Immature natural killer cell (primary cell): Measurements from ENCODE around the gene COX4I2. TPM values are rescaled to one million over a fixed set of nuclear protein-coding genes. Genes with fewer than 3 reads are reported as not detected.

Experiments used
- DNase-seq, 3 donors: peaks; one replicate each; pipeline ENCODE4 v3.0.0; 2022; ENCODE audit warnings: mixed read lengths in 1 of 3
- H3K27ac Mint-ChIP-seq, 6 donors: one replicate each; pipeline ENCODE4 v1.8.0; 2020; ENCODE audit warnings: mixed read lengths in 6 of 6, mild to moderate bottlenecking in 5 of 6, inconsistent platforms in 4 of 6, moderate library complexity in 3 of 6
- H3K27me3 Mint-ChIP-seq, 3 donors: one replicate each; pipeline ENCODE4 v1.8.0; 2020 to 2021; ENCODE audit warnings: low read depth in 3 of 3, mild to moderate bottlenecking in 3 of 3, mixed read lengths in 3 of 3, moderate library complexity in 3 of 3, inconsistent platforms in 1 of 3
- H3K36me3 Mint-ChIP-seq, 3 donors: one replicate each; pipeline ENCODE4 v1.8.0; 2020; ENCODE audit warnings: mixed read lengths in 3 of 3, inconsistent platforms in 2 of 3, mild to moderate bottlenecking in 2 of 3
- H3K4me1 Mint-ChIP-seq, 2 donors: one replicate each; pipeline ENCODE4 v1.8.0; 2020; ENCODE audit warnings: inconsistent platforms in 2 of 2, mild to moderate bottlenecking in 2 of 2, mixed read lengths in 2 of 2, moderate library complexity in 1 of 2
- H3K4me3 Mint-ChIP-seq, 5 donors: one replicate each; pipeline ENCODE4 v1.8.0; 2020; ENCODE audit warnings: mild to moderate bottlenecking in 5 of 5, mixed read lengths in 5 of 5, inconsistent platforms in 3 of 5, moderate library complexity in 3 of 5
- H3K9me3 Mint-ChIP-seq, 6 donors: one replicate each; pipeline ENCODE4 v1.8.0; 2020; ENCODE audit warnings: mild to moderate bottlenecking in 6 of 6, mixed read lengths in 6 of 6, inconsistent platforms in 4 of 6, moderate library complexity in 3 of 6
- polyA plus RNA-seq, 3 donors: library from polyadenylated mRNA; unstranded; fragments of 300-500 nt; fragmentation: Illumina TruSeq; gene quantifications; one replicate each; pipeline ENCODE4 v1.2.3, GENCODE V29; 2021

Gene COX4I2
- polyA plus RNA-seq, 3 donors from 2014 or later = not detected

DNA sequence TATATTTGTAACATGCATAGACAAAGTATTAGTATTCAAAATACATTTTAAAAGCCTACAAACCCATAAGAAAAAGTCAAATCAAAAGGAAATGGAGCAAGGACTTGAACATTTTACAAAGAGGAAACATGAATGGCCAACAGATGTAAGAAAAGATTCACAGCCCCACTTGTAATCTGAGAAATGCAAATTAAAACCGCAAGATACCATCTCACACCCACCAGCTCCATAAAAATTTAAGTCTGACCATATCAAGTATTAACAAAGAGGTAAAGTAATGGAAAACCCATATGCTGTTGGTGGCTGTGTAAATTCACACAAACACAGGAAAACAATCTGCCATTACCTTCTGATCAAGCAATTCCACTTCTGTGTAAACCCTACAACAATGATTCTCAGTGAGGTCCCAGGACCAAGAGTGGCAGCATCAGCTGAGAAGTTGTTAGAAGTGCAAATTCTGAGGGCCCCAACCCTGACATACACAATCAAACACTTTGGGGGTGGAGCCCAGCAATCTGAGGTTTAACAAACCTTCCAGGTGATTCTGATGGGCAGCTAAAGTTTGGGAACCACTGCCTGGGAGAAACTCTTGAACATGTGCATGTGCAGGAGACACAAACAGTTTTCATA lies 54.0 kb downstream of the COX4I2 start:
- Mint-ChIP-seq H3K9me3 (no peaks in the 10 kb centered on the region), H3K4me1 (peaks cover 86 to 90% of the 10 kb centered on the region in 2 donors), H3K36me3 (peaks cover 6 to 30% (median 11%) of the 10 kb centered on the region in 3 donors), H3K27me3 (peaks cover 0 to 1% (median 0%) of the 10 kb centered on the region in 3 donors), H3K27ac (peak overlapping the region; percentile 81 to 95 (median 89)), H3K4me3 (peak overlapping the region; percentile 54 to 81 (median 71))
- DNase-seq = no peak

- Mint-ChIP-seq H3K36me3 (peaks cover 4 to 20% (median 6%) of the 10 kb centered on the region in 3 donors), H3K27ac (peak overlapping the region; percentile 49 to 94 (median 85)), H3K4me1 (peaks cover 87 to 90% of the 10 kb centered on the region in 2 donors), H3K9me3 (no peaks in the 10 kb centered on the region), H3K27me3 (no peaks in the 10 kb centered on the region), H3K4me3 (peak overlapping the region in 3 of 5 donors; percentile 13 to 33 (median 21))
- no peak for DNase-seq
Observed at GRCh38 chr20:31693402-31693801, 55.7 kb downstream of the COX4I2 start.

GRCh38 chr20:31693987-31694661 lies 56.4 kb downstream of the COX4I2 start:
- peak overlapping the region in 3 of 5 donors; percentile 0 to 21 (median 8) for H3K4me3 Mint-ChIP-seq
- peak overlapping the region; percentile 69 to 94 (median 87) for H3K27ac Mint-ChIP-seq
- no peak for DNase-seq
- peaks cover 87 to 90% of the 10 kb centered on the region in 2 donors for H3K4me1 Mint-ChIP-seq
- no peaks in the 10 kb centered on the region for H3K9me3 Mint-ChIP-seq
- H3K36me3 Mint-ChIP-seq = peaks cover 0 to 14% (median 6%) of the 10 kb centered on the region in 3 donors
- H3K27me3 Mint-ChIP-seq = no peaks in the 10 kb centered on the region

Other genes starting within 250 kb of the COX4I2 start
- not detected for gene DEFB119, start 247.3 kb upstream of the COX4I2 start, polyA plus RNA-seq
- not detected for gene DEFB121, start 231.7 kb upstream of the COX4I2 start, polyA plus RNA-seq
- gene DEFB123, start 197.3 kb upstream of the COX4I2 start, polyA plus RNA-seq = not detected
- not detected for gene DEFB124, start 162.8 kb upstream of the COX4I2 start, polyA plus RNA-seq
- not detected for gene REM1, start 162.6 kb upstream of the COX4I2 start, polyA plus RNA-seq
- 100 to 1,000 TPM; 112 to 167 (median 152) TPM for gene HM13, start 123.5 kb upstream of the COX4I2 start, polyA plus RNA-seq
- gene ID1, start 32.6 kb upstream of the COX4I2 start, polyA plus RNA-seq = 1 to 10 TPM; 1.4 to 4.2 (median 1.9) TPM
- 10 to 100 TPM; 30.9 to 60.4 (median 39.3) TPM for gene BCL2L1, start 85.0 kb downstream of the COX4I2 start, polyA plus RNA-seq
- 1 to 10 TPM; 1.2 to 3.0 (median 1.8) TPM for gene TPX2, start 101.4 kb downstream of the COX4I2 start, polyA plus RNA-seq
- not detected for gene MYLK2, start 181.4 kb downstream of the COX4I2 start, polyA plus RNA-seq
- not detected for gene FOXS1, start 207.7 kb downstream of the COX4I2 start, polyA plus RNA-seq
- not detected for gene DUSP15, start 232.6 kb downstream of the COX4I2 start, polyA plus RNA-seq
- gene TTLL9, start 232.7 kb downstream of the COX4I2 start, polyA plus RNA-seq = under 1 TPM in 1 of 3 donors, not detected in 2; 0.37 TPM